ENCODE results near the gene CYP27B1.

Gene CYP27B1

GRCh38 chr12:57765698-57766463 is 997 bp downstream of the CYP27B1 start:
- peak overlapping the region; percentile 65 for H3K4me3 ChIP-seq (ENCODE audit: low read depth, low read length)
- H3K27me3 ChIP-seq (ENCODE audit: insufficient read depth, low read length) = peaks cover 33% of the 10 kb centered on the region
- no peaks in the 10 kb centered on the region for H3K36me3 ChIP-seq (ENCODE audit: insufficient read depth, low read length)
- no peak overlapping the region for H3K27ac ChIP-seq (ENCODE audit: low read depth, low read length)
- no peak overlapping the region for H2AFZ ChIP-seq (ENCODE audit: low read length, unreplicated experiment)
- H3K4me1 ChIP-seq (ENCODE audit: control insufficient read depth, insufficient read depth, low read length, unreplicated experiment) = peaks cover 21% of the 10 kb centered on the region
- no peaks in the 10 kb centered on the region for H3K79me2 ChIP-seq (ENCODE audit: control insufficient read depth, insufficient read depth, low read length, unreplicated experiment)

GRCh38 chr12:57765003-57765697 is 1.7 kb downstream of the CYP27B1 start:
- Histone ChIP-seq H2AFZ (ENCODE audit: low read length, unreplicated experiment) (no peak overlapping the region), H3K27me3 (ENCODE audit: insufficient read depth, low read length) (peaks cover 33% of the 10 kb centered on the region), H3K27ac (ENCODE audit: low read depth, low read length) (no peak overlapping the region), H3K4me3 (ENCODE audit: low read depth, low read length) (peak overlapping the region; percentile 65), H3K36me3 (ENCODE audit: insufficient read depth, low read length) (no peaks in the 10 kb centered on the region), H3K79me2 (ENCODE audit: control insufficient read depth, insufficient read depth, low read length, unreplicated experiment) (no peaks in the 10 kb centered on the region), H3K4me1 (ENCODE audit: control insufficient read depth, insufficient read depth, low read length, unreplicated experiment) (peaks cover 21% of the 10 kb centered on the region)

DNA sequence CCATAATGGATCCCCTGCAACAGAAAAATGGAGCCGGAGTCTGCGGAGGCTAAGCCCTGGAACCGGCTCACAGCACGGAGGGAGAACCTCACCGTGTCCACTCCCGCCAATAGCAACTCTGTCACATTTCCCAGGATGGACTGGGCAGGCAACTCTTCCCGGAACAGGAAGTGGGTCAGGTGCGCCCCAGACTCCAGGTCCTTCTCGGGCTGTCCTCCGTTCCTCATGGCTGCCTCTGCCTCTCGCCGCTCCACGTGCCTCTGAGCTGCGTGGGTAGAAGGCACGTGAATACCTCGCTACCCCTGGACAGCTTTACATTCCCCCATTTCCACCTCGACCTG is 2.2 kb downstream of the CYP27B1 start:
- Histone ChIP-seq H3K4me1 (ENCODE audit: control insufficient read depth, insufficient read depth, low read length, unreplicated experiment) (peaks cover 21% of the 10 kb centered on the region), H3K27me3 (ENCODE audit: insufficient read depth, low read length) (peaks cover 33% of the 10 kb centered on the region), H2AFZ (ENCODE audit: low read length, unreplicated experiment) (no peak overlapping the region), H3K36me3 (ENCODE audit: insufficient read depth, low read length) (no peaks in the 10 kb centered on the region), H3K27ac (ENCODE audit: low read depth, low read length) (no peak overlapping the region), H3K4me3 (ENCODE audit: low read depth, low read length) (peak overlapping the region; percentile 65), H3K79me2 (ENCODE audit: control insufficient read depth, insufficient read depth, low read length, unreplicated experiment) (no peaks in the 10 kb centered on the region)

- H3K36me3 ChIP-seq (ENCODE audit: insufficient read depth, low read length) = no peaks in the 10 kb centered on the region
- H3K27ac ChIP-seq (ENCODE audit: low read depth, low read length) = no peak overlapping the region
- H3K4me3 ChIP-seq (ENCODE audit: low read depth, low read length) = no peak overlapping the region
- H3K79me2 ChIP-seq (ENCODE audit: control insufficient read depth, insufficient read depth, low read length, unreplicated experiment) = no peaks in the 10 kb centered on the region
- H2AFZ ChIP-seq (ENCODE audit: low read length, unreplicated experiment) = no peak overlapping the region
- peaks cover 33% of the 10 kb centered on the region for H3K27me3 ChIP-seq (ENCODE audit: insufficient read depth, low read length)
- H3K4me1 ChIP-seq (ENCODE audit: control insufficient read depth, insufficient read depth, low read length, unreplicated experiment) = peaks cover 21% of the 10 kb centered on the region
Observed at GRCh38 chr12:57763881-57764661, 2.8 kb downstream of the CYP27B1 start.

DNA sequence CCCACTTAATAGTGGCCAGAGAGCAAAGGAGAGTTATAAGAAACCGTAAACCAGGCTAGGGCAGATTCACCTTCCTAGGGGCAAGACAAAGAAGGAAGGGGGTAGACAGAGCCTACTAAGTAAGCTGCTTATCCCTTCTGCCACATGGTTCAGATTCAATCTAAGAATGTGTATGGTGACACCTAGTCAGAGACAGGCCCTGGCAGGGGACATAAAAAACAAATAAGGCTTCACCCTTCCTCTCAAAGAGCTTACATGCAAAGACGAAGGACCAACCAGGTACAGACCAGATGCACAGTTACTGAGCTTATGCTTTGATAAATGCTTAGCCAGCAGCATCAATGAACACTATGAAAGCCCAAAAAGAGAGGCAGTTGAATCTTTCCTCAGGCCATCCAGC is 4.4 kb downstream of the CYP27B1 start:
- Histone ChIP-seq H3K79me2 (ENCODE audit: control insufficient read depth, insufficient read depth, low read length, unreplicated experiment) (no peaks in the 10 kb centered on the region), H3K36me3 (ENCODE audit: insufficient read depth, low read length) (no peaks in the 10 kb centered on the region), H3K27me3 (ENCODE audit: insufficient read depth, low read length) (peaks cover 33% of the 10 kb centered on the region), H2AFZ (ENCODE audit: low read length, unreplicated experiment) (no peak overlapping the region), H3K27ac (ENCODE audit: low read depth, low read length) (no peak overlapping the region), H3K4me1 (ENCODE audit: control insufficient read depth, insufficient read depth, low read length, unreplicated experiment) (peaks cover 19% of the 10 kb centered on the region), H3K4me3 (ENCODE audit: low read depth, low read length) (no peak overlapping the region)

DNA sequence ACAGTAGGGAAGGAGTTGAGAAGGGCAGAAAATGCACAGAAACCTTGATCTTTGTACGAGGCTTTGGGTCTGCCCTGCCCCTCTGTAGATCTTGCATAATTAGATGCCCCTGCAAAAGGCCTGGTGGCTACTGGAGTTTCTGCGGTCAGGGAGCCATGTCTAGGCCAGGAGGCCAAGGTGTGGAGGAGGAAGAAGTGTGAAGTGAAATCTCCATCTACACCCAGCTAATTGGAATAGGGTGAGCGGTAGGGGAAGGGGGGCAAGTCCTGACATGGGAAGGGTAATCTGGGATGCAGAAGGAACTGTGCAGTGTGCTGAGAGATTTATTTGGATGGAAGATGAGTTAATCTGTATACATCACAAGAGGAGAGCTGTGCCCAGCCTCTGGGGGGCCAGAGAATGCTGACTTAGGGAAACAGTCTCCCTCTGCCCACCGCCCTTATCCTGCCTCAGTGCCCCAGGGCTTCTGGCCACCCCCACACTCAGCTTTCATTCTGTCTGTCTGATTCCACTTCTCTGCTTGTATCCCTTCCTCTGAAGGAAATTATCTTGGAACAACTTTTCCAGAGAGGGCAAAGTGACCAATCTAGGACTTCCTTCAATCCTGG is 5.4 kb downstream of the CYP27B1 start:
- Histone ChIP-seq H3K27me3 (ENCODE audit: insufficient read depth, low read length) (peaks cover 36% of the 10 kb centered on the region), H3K4me1 (ENCODE audit: control insufficient read depth, insufficient read depth, low read length, unreplicated experiment) (peaks cover 9% of the 10 kb centered on the region), H3K79me2 (ENCODE audit: control insufficient read depth, insufficient read depth, low read length, unreplicated experiment) (no peaks in the 10 kb centered on the region)

GRCh38 chr12:57760347-57760982 is 6.4 kb downstream of the CYP27B1 start:
- H3K27me3 ChIP-seq (ENCODE audit: insufficient read depth, low read length) = peaks cover 35% of the 10 kb centered on the region

More for the DNA sequence above, 5.4 kb downstream of the CYP27B1 start:
- no peaks in the 10 kb centered on the region for H3K36me3 ChIP-seq (ENCODE audit: insufficient read depth, low read length)
- H3K27ac ChIP-seq (ENCODE audit: low read depth, low read length) = no peak overlapping the region
- no peak overlapping the region for H2AFZ ChIP-seq (ENCODE audit: low read length, unreplicated experiment)
- H3K4me3 ChIP-seq (ENCODE audit: low read depth, low read length) = no peak overlapping the region

GRCh38 chr12:57759360-57759980 is 7.4 kb downstream of the CYP27B1 start:
- Histone ChIP-seq H3K79me2 (ENCODE audit: control insufficient read depth, insufficient read depth, low read length, unreplicated experiment) (no peaks in the 10 kb centered on the region), H3K36me3 (ENCODE audit: insufficient read depth, low read length) (no peaks in the 10 kb centered on the region), H3K4me3 (ENCODE audit: low read depth, low read length) (no peak overlapping the region), H2AFZ (ENCODE audit: low read length, unreplicated experiment) (no peak overlapping the region), H3K4me1 (ENCODE audit: control insufficient read depth, insufficient read depth, low read length, unreplicated experiment) (no peaks in the 10 kb centered on the region), H3K27me3 (ENCODE audit: insufficient read depth, low read length) (peaks cover 27% of the 10 kb centered on the region), H3K27ac (ENCODE audit: low read depth, low read length) (no peak overlapping the region)

More at GRCh38 chr12:57760347-57760982, 6.4 kb downstream of the CYP27B1 start:
- Histone ChIP-seq H3K36me3 (ENCODE audit: insufficient read depth, low read length) (no peaks in the 10 kb centered on the region), H3K4me3 (ENCODE audit: low read depth, low read length) (no peak overlapping the region), H3K4me1 (ENCODE audit: control insufficient read depth, insufficient read depth, low read length, unreplicated experiment) (peaks cover under 1% of the 10 kb centered on the region), H3K79me2 (ENCODE audit: control insufficient read depth, insufficient read depth, low read length, unreplicated experiment) (no peaks in the 10 kb centered on the region), H2AFZ (ENCODE audit: low read length, unreplicated experiment) (no peak overlapping the region), H3K27ac (ENCODE audit: low read depth, low read length) (no peak overlapping the region)

GRCh38 chr12:57758552-57759359 is 8.1 kb downstream of the CYP27B1 start:
- Histone ChIP-seq H3K36me3 (ENCODE audit: insufficient read depth, low read length) (no peaks in the 10 kb centered on the region), H2AFZ (ENCODE audit: low read length, unreplicated experiment) (no peak overlapping the region), H3K27me3 (ENCODE audit: insufficient read depth, low read length) (peaks cover 27% of the 10 kb centered on the region), H3K79me2 (ENCODE audit: control insufficient read depth, insufficient read depth, low read length, unreplicated experiment) (no peaks in the 10 kb centered on the region), H3K27ac (ENCODE audit: low read depth, low read length) (no peak overlapping the region), H3K4me3 (ENCODE audit: low read depth, low read length) (no peak overlapping the region), H3K4me1 (ENCODE audit: control insufficient read depth, insufficient read depth, low read length, unreplicated experiment) (no peaks in the 10 kb centered on the region)
